ENCODE results near the gene PRKN. TPM values are rescaled to one million over a fixed set of nuclear protein-coding genes. Genes with fewer than 3 reads are reported as not detected.

PRKN gene
- total and polyA plus RNA-seq, 2 experiments from 2014 or later = 2.3 to 3.9 TPM

GRCh38 chr6:162267641-162268040 is 459.9 kb downstream of the PRKN start:
- no peaks in the 10 kb centered on the region for H3K36me3 ChIP-seq (replicated peaks; ENCODE audit: insufficient read depth, low read depth)
- no peaks in the 10 kb centered on the region for H3K9me2 ChIP-seq (replicated peaks; ENCODE audit: insufficient read depth)
- no peaks in the 10 kb centered on the region for H3K79me2 ChIP-seq
- TF ChIP-seq EZH2phosphoT487 (IDR thresholded peaks at IDR 0.05; ENCODE audit: low read depth, severe bottlenecking, unreplicated experiment) (no peak), EZH2 (IDR thresholded peaks at IDR 0.05; ENCODE audit: borderline replicate concordance) (no peak)
- TF ChIP-seq, protein P1, sequence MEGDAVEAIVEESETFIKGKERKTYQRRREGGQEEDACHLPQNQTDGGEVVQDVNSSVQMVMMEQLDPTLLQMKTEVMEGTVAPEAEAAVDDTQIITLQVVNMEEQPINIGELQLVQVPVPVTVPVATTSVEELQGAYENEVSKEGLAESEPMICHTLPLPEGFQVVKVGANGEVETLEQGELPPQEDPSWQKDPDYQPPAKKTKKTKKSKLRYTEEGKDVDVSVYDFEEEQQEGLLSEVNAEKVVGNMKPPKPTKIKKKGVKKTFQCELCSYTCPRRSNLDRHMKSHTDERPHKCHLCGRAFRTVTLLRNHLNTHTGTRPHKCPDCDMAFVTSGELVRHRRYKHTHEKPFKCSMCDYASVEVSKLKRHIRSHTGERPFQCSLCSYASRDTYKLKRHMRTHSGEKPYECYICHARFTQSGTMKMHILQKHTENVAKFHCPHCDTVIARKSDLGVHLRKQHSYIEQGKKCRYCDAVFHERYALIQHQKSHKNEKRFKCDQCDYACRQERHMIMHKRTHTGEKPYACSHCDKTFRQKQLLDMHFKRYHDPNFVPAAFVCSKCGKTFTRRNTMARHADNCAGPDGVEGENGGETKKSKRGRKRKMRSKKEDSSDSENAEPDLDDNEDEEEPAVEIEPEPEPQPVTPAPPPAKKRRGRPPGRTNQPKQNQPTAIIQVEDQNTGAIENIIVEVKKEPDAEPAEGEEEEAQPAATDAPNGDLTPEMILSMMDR (IDR thresholded peaks at IDR 0.05; ENCODE audit: poor library complexity) = no peak
- no peak for DNase-seq (ENCODE audit: low spot score)
- H3K4me1 ChIP-seq (ENCODE audit: insufficient read depth) = no peaks in the 10 kb centered on the region
- H3K27me3 ChIP-seq = no peaks in the 10 kb centered on the region
- H3K9me3 ChIP-seq (ENCODE audit: low read depth) = no peaks in the 10 kb centered on the region
- WGBS (ENCODE audit: low lambda C conversion rate, missing lambda C conversion rate) = 98% methylated on average over 2 of the region's 2 CpGs
- H2AFZ ChIP-seq = no peak overlapping the region
- H3K4me2 ChIP-seq = no peak overlapping the region
- H3K27ac ChIP-seq = no peak overlapping the region
- H3K4me3 ChIP-seq = no peak overlapping the region
- no peaks in the 10 kb centered on the region for H4K20me1 ChIP-seq (ENCODE audit: insufficient read depth, poor library complexity, severe bottlenecking)

DNA sequence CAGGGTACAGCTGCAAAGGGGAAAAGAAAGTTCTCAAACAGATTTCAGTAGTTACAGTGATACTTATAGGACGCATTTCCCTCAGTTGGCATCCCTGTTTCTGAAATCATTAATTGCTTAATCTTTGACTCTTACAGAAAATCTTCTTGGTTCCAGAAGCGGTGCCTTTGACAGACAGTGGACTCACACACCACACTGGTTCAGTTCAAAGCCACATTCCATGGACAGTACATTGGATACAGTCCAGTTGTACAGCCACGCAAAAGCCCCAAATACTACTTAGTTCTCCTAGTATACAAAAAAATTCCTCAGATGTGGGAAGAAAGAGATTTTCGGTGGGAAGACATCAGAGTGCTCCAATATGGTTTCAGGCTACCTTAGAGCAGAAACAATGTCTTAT is 460.4 kb downstream of the PRKN start:
- DNase-seq (ENCODE audit: low spot score) = no peak
- Histone ChIP-seq H3K4me3 (no peak overlapping the region), H3K9me2 (replicated peaks; ENCODE audit: insufficient read depth) (no peaks in the 10 kb centered on the region), H2AFZ (no peak overlapping the region), H3K79me2 (no peaks in the 10 kb centered on the region), H3K27ac (no peak overlapping the region), H3K4me2 (no peak overlapping the region), H3K4me1 (ENCODE audit: insufficient read depth) (no peaks in the 10 kb centered on the region), H3K27me3 (no peaks in the 10 kb centered on the region), H3K9me3 (ENCODE audit: low read depth) (no peaks in the 10 kb centered on the region), H3K36me3 (replicated peaks; ENCODE audit: insufficient read depth, low read depth) (no peaks in the 10 kb centered on the region), H4K20me1 (ENCODE audit: insufficient read depth, poor library complexity, severe bottlenecking) (no peaks in the 10 kb centered on the region)
- TF ChIP-seq EZH2 (IDR thresholded peaks at IDR 0.05; ENCODE audit: borderline replicate concordance) (no peak), EZH2phosphoT487 (IDR thresholded peaks at IDR 0.05; ENCODE audit: low read depth, severe bottlenecking, unreplicated experiment) (no peak)
- TF ChIP-seq, protein P1 (IDR thresholded peaks at IDR 0.05; ENCODE audit: poor library complexity) = no peak
- 88% methylated on average over 4 of the region's 4 CpGs for WGBS (ENCODE audit: low lambda C conversion rate, missing lambda C conversion rate)

DNA sequence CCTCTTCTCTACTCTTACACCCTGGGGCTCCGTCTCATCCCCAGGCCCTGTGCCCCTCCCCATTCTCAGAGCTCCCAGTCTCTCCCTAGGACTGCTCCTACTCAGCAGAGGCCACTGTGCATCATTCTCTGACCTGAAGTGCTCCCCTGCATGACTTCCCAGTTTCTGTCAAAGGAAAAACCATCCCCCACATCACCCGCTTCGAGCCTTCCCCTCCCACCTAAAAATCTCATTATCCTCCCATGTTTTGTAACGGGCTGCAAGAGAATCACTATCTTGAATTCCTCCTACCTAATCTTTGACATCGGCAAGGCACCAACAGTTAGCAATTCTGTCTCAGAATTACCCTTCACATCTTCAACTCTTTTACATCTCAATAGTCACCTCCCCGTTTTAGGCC is 463.0 kb downstream of the PRKN start:
- no peaks in the 10 kb centered on the region for H3K79me2 ChIP-seq
- no peak for DNase-seq (ENCODE audit: low spot score)
- no peak for TF ChIP-seq EZH2 (IDR thresholded peaks at IDR 0.05; ENCODE audit: borderline replicate concordance)
- no peaks in the 10 kb centered on the region for H3K27me3 ChIP-seq
- H3K4me2 ChIP-seq = no peak overlapping the region
- H3K4me3 ChIP-seq = no peak overlapping the region
- H3K4me1 ChIP-seq (ENCODE audit: insufficient read depth) = no peaks in the 10 kb centered on the region
- H3K36me3 ChIP-seq (replicated peaks; ENCODE audit: insufficient read depth, low read depth) = no peaks in the 10 kb centered on the region
- H4K20me1 ChIP-seq (ENCODE audit: insufficient read depth, poor library complexity, severe bottlenecking) = no peaks in the 10 kb centered on the region
- no peak overlapping the region for H2AFZ ChIP-seq
- H3K9me3 ChIP-seq (ENCODE audit: low read depth) = no peaks in the 10 kb centered on the region
- H3K9me2 ChIP-seq (replicated peaks; ENCODE audit: insufficient read depth) = no peaks in the 10 kb centered on the region
- no peak overlapping the region for H3K27ac ChIP-seq
- WGBS (ENCODE audit: low lambda C conversion rate, missing lambda C conversion rate) = 77% methylated on average over 6 of the region's 6 CpGs

GRCh38 chr6:162262466-162263196 is 464.9 kb downstream of the PRKN start:
- no peak overlapping the region for H3K4me3 ChIP-seq
- no peak overlapping the region for H2AFZ ChIP-seq
- no peaks in the 10 kb centered on the region for H3K4me1 ChIP-seq (ENCODE audit: insufficient read depth)
- TF ChIP-seq EZH2phosphoT487 (IDR thresholded peaks at IDR 0.05; ENCODE audit: low read depth, severe bottlenecking, unreplicated experiment) (no peak), EZH2 (IDR thresholded peaks at IDR 0.05; ENCODE audit: borderline replicate concordance) (no peak)
- TF ChIP-seq, protein P1 (IDR thresholded peaks at IDR 0.05; ENCODE audit: poor library complexity) = no peak
- DNase-seq (ENCODE audit: low spot score) = no peak
- no peaks in the 10 kb centered on the region for H4K20me1 ChIP-seq (ENCODE audit: insufficient read depth, poor library complexity, severe bottlenecking)
- no peaks in the 10 kb centered on the region for H3K9me3 ChIP-seq (ENCODE audit: low read depth)
- no peaks in the 10 kb centered on the region for H3K9me2 ChIP-seq (replicated peaks; ENCODE audit: insufficient read depth)
- no peaks in the 10 kb centered on the region for H3K79me2 ChIP-seq
- H3K4me2 ChIP-seq = no peak overlapping the region
- 88% methylated on average over 15 of the region's 15 CpGs for WGBS (ENCODE audit: low lambda C conversion rate, missing lambda C conversion rate)
- no peak overlapping the region for H3K27ac ChIP-seq
- H3K27me3 ChIP-seq = no peaks in the 10 kb centered on the region
- H3K36me3 ChIP-seq (replicated peaks; ENCODE audit: insufficient read depth, low read depth) = no peaks in the 10 kb centered on the region
